Lung (tissue), 12 donors: Measurements from ENCODE around the gene ZCCHC8. TPM values are rescaled to one million over a fixed set of nuclear protein-coding genes. Genes with fewer than 3 reads are reported as not detected.
"Not testable (repeated sequence)": the region's sequence is repeated elsewhere in the genome, so short reads cannot be mapped to it uniquely, and the experiment has no call there.

Experiments used
- ATAC-seq: fragments of 200-7000 bp; cut with Tn5 transposase; one replicate; pipeline ENCODE4 v1.9.1; 2020; ENCODE audit warnings: moderate number of reproducible peaks; ENCODE audit not compliant: insufficient read depth, low FRiP score
- DNase-seq, 3 donors: peaks; one replicate each; pipeline ENCODE4 v3.0.0-alpha.2; 2013 to 2017
- H3K27ac ChIP-seq, 2 donors: one replicate each; pipeline ENCODE4 v1.5.1; 2013; ENCODE audit warnings: mild to moderate bottlenecking in 2 of 2, moderate library complexity in 2 of 2, control low read depth in 1 of 2, inconsistent platforms in 1 of 2, low read depth in 1 of 2, low read length in 1 of 2
- H3K27me3 ChIP-seq, 3 donors: one replicate each; pipeline ENCODE4 v1.5.1; 2013; ENCODE audit warnings: low read length in 2 of 3; ENCODE audit not compliant: control insufficient read depth in 3 of 3, insufficient read depth in 3 of 3
- H3K36me3 ChIP-seq, 4 donors: one replicate each; pipeline ENCODE4 v1.5.1; 2013; ENCODE audit warnings: low read length in 4 of 4, mild to moderate bottlenecking in 1 of 4, moderate library complexity in 1 of 4; ENCODE audit not compliant: control insufficient read depth in 4 of 4, insufficient read depth in 4 of 4
- H3K4me1 ChIP-seq, 5 donors: one replicate each; pipeline ENCODE4 v1.5.1; 2013; ENCODE audit warnings: low read length in 5 of 5, mild to moderate bottlenecking in 2 of 5, moderate library complexity in 1 of 5; ENCODE audit not compliant: control insufficient read depth in 5 of 5, insufficient read depth in 5 of 5
- H3K4me3 ChIP-seq: one replicate; pipeline ENCODE4 v1.5.1; 2013; ENCODE audit warnings: mild to moderate bottlenecking, control low read depth, moderate library complexity
- H3K9ac ChIP-seq, 2 donors: one replicate each; pipeline ENCODE4 v1.5.1; 2013; ENCODE audit warnings: low read length in 2 of 2, control low read depth in 1 of 2; ENCODE audit not compliant: insufficient read depth in 1 of 2
- H3K9me3 ChIP-seq, 4 donors: one replicate each; pipeline ENCODE4 v1.5.1; 2013; ENCODE audit warnings: low read length in 3 of 4, mild to moderate bottlenecking in 1 of 4, moderate library complexity in 1 of 4; ENCODE audit not compliant: control insufficient read depth in 4 of 4, insufficient read depth in 3 of 4
- CTCF ChIP-seq: IDR thresholded peaks from 2 replicates; pipeline ENCODE4 v1.5.1; 2012; ENCODE audit warnings: mild to moderate bottlenecking; ENCODE audit errors: control extremely low read depth, extremely low read depth
- WGBS, 2 donors: extraction: QIAGEN DNeasy Blood & Tissue Kit; methylation state at CpG; one replicate each; pipeline ENCODE4 v1.1.7; 2013; 5-methylcytosine and 5-hydroxymethylcytosine counted together
- polyA plus RNA-seq, 2 donors: library from polyadenylated mRNA; stranded (reverse); fragments of 200-250 nt; gene quantifications; one replicate each; pipeline ENCODE4 v1.2.1, GENCODE V29; 2013
- total RNA-seq, 2 donors: library from RNA; depleted of rRNA in 1 of 2; stranded (reverse); fragments of >200 nt in 1 of 2; gene quantifications; one replicate each; pipeline ENCODE4 v1.2.1, GENCODE V29; 2014 to 2021
- donor health status: control.
- donor health status: control.
- donor health status: Bipolar disorder and iron deficiency.
- donor health status: healthy.
- donor health status: DM: yes; HTN: yes; CAD: no.

The ZCCHC8 gene
- total and polyA plus RNA-seq, 4 donors: 12.8 to 48.1 (median 21.8) TPM

GRCh38 chr12:122499991-122500684 is 594 bp downstream of the ZCCHC8 start:
- DNase-seq (peak; percentile 72 to 85 (median 81)), ATAC-seq (peak; percentile 44)
- H3K27me3 ChIP-seq: no peaks in the 10 kb centered on the region
- WGBS, 2 donors: 1% methylated on average over 36 to 47 of the region's 47 CpGs
- TF ChIP-seq CTCF: no peak
- peaks cover 9 to 16% (median 14%) of the 10 kb centered on the region in 4 donors for H3K36me3 ChIP-seq
- peak overlapping the region; percentile 85 to 97 for H3K9ac ChIP-seq
- H3K4me3 ChIP-seq: peak overlapping the region; percentile 77
- no peaks in the 10 kb centered on the region for H3K9me3 ChIP-seq
- H3K27ac ChIP-seq: peak overlapping the region; percentile 96 to 100
- peaks cover 0 to 16% (median 1%) of the 10 kb centered on the region in 5 donors for H3K4me1 ChIP-seq

- ATAC-seq (no peak), DNase-seq (no peak)
- H3K36me3 ChIP-seq: peaks cover 8 to 12% (median 10%) of the 10 kb centered on the region in 4 donors
- H3K4me1 ChIP-seq: peaks cover 0 to 11% (median 1%) of the 10 kb centered on the region in 5 donors
- no peak overlapping the region for H3K4me3 ChIP-seq
- 92 to 94% methylated on average over 7 of the region's 7 CpGs for WGBS, 2 donors
- H3K27ac ChIP-seq: no peak overlapping the region
- H3K27me3 ChIP-seq: no peaks in the 10 kb centered on the region
- H3K9me3 ChIP-seq: no peaks in the 10 kb centered on the region
- H3K9ac ChIP-seq: no peak overlapping the region
- TF ChIP-seq CTCF: no peak
Measured at GRCh38 chr12:122495258-122495657, 5.5 kb downstream of the ZCCHC8 start.

- H3K4me3 ChIP-seq, H3K9me3 ChIP-seq, H3K27ac ChIP-seq, ATAC-seq, H3K27me3 ChIP-seq, H3K9ac ChIP-seq, H3K4me1 ChIP-seq, DNase-seq: not testable (repeated sequence)
- peaks cover 13 to 25% (median 24%) of the 10 kb centered on the region in 4 donors for H3K36me3 ChIP-seq
- WGBS, 2 donors: 62 to 86% methylated on average over 6 of the region's 6 CpGs
Measured at GRCh38 chr12:122493222-122493621, 7.5 kb downstream of the ZCCHC8 start.

GRCh38 chr12:122491991-122492390 is 8.7 kb downstream of the ZCCHC8 start:
- WGBS, 2 donors: 95 to 96% methylated on average over 2 of the region's 2 CpGs
- H3K9me3 ChIP-seq: no peaks in the 10 kb centered on the region
- no peaks in the 10 kb centered on the region for H3K4me1 ChIP-seq
- no peak overlapping the region for H3K27ac ChIP-seq
- peaks cover 16 to 35% (median 29%) of the 10 kb centered on the region in 4 donors for H3K36me3 ChIP-seq
- H3K4me3 ChIP-seq: no peak overlapping the region
- ATAC-seq (no peak), DNase-seq (no peak)
- no peaks in the 10 kb centered on the region for H3K27me3 ChIP-seq
- no peak for TF ChIP-seq CTCF
- H3K9ac ChIP-seq: no peak overlapping the region
